GM19455 (cell line): Measurements from ENCODE around the gene SULT1A3.
"Not testable (repeated sequence)": the region's sequence is repeated elsewhere in the genome, so short reads cannot be mapped to it uniquely, and the experiment has no call there.

ENCODE experiments used
- ATAC-seq: cut with Tn5 transposase; IDR thresholded peaks from one replicate; pipeline ENCODE4 v1.9.1; 2021; ENCODE audit not compliant: unreplicated experiment

Gene SULT1A3

GRCh38 chr16:30186782-30187555 is 12.1 kb upstream of the SULT1A3 start:
- ATAC-seq = no peak

- no peak for ATAC-seq
Measured at GRCh38 chr16:30187556-30187865, 11.5 kb upstream of the SULT1A3 start.

GRCh38 chr16:30187971-30188561 is 11.0 kb upstream of the SULT1A3 start:
- no peak for ATAC-seq

GRCh38 chr16:30191158-30191557 is 7.9 kb upstream of the SULT1A3 start:
- not testable (repeated sequence) for ATAC-seq

GRCh38 chr16:30193098-30193497 is 6.0 kb upstream of the SULT1A3 start:
- peak; percentile 10 for ATAC-seq

- ATAC-seq = peak; percentile 82
Measured at GRCh38 chr16:30193615-30194014, 5.4 kb upstream of the SULT1A3 start, which contains the start of the genes BOLA2B and SLX1A. TSS of gene BOLA2B (minus strand) at chr16:30193666. CDS start at chr16:30193595, 71 bp downstream. TSS of gene SLX1A (plus strand) at chr16:30193875. CDS start at chr16:30194085, 210 bp downstream.

GRCh38 chr16:30194172-30194925 is 4.7 kb upstream of the SULT1A3 start:
- peak; percentile 66 for ATAC-seq

- ATAC-seq = not testable (repeated sequence)
Measured at GRCh38 chr16:30197001-30197400, 2.1 kb upstream of the SULT1A3 start.

- not testable (repeated sequence) for ATAC-seq
Measured at GRCh38 chr16:30199608-30200343, 721 bp downstream of the SULT1A3 start.

- not testable (repeated sequence) for ATAC-seq
Measured at GRCh38 chr16:30205541-30206236, 6.6 kb downstream of the SULT1A3 start.

GRCh38 chr16:30206252-30206651 is 7.2 kb downstream of the SULT1A3 start:
- not testable (repeated sequence) for ATAC-seq

- ATAC-seq = not testable (repeated sequence)
Measured at GRCh38 chr16:30207063-30207704, 8.1 kb downstream of the SULT1A3 start.

GRCh38 chr16:30209032-30209431 is 10.0 kb downstream of the SULT1A3 start:
- ATAC-seq = not testable (repeated sequence)

- ATAC-seq = not testable (repeated sequence)
Measured at GRCh38 chr16:30211414-30211813, 12.4 kb downstream of the SULT1A3 start.

- not testable (repeated sequence) for ATAC-seq
Measured at GRCh38 chr16:30217082-30217481, 18.0 kb downstream of the SULT1A3 start.

GRCh38 chr16:30248379-30248778 is 49.3 kb downstream of the SULT1A3 start, which contains the start of gene NPIPB13:
TSS of gene NPIPB13 (minus strand) at chr16:30248479. CDS start at chr16:30245573, 2,906 bp downstream.
- not testable (repeated sequence) for ATAC-seq
